ENCODE results near the gene CPNE6. TPM values are rescaled to one million over a fixed set of nuclear protein-coding genes. Genes with fewer than 3 reads are reported as not detected.

Gene CPNE6
- total and polyA plus RNA-seq, 2 of the 13 experiments (the other 11 are each of a cell fraction or from before 2014, with no cell fraction given): not detected

DNA sequence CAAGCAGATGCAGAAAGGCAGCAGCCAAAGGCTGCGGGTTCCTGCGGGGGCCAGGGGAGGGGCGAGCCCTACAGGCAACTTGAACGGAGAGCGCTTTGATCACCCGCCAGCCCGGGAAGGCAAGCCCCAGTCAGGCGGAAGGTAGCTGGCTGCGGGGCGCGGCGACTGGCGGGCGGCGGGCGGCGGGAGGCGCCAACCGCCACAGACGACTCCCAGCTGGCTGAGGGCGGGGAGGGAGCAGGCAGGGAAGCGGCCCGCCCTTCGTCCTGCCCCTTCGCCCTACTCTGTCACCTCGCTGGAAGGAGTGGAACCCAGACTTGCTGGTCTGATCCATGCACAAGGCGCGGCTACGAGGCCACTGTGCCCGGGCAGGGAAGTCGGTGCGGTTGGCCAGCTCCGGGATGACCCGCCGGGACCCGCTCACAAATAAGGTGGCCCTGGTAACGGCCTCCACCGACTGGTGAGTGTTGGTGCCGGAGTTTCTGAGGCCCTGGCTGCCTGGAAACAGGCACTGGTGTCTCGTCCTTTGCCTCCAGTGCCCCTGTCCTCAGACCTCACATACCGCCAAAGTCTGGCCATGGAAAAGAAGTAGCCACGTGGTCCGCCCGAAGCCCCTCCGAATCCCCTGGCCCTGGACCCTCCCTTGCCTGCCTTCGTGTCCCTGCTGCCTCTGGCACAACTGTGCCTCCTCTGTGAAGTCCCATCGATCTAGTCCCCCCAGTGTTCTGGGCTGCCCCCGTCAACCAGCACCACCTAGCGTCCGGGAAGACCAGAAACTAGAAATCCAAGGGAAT lies 35.0 kb upstream of the CPNE6 start (continued):
- TF ChIP-seq, protein P1, sequence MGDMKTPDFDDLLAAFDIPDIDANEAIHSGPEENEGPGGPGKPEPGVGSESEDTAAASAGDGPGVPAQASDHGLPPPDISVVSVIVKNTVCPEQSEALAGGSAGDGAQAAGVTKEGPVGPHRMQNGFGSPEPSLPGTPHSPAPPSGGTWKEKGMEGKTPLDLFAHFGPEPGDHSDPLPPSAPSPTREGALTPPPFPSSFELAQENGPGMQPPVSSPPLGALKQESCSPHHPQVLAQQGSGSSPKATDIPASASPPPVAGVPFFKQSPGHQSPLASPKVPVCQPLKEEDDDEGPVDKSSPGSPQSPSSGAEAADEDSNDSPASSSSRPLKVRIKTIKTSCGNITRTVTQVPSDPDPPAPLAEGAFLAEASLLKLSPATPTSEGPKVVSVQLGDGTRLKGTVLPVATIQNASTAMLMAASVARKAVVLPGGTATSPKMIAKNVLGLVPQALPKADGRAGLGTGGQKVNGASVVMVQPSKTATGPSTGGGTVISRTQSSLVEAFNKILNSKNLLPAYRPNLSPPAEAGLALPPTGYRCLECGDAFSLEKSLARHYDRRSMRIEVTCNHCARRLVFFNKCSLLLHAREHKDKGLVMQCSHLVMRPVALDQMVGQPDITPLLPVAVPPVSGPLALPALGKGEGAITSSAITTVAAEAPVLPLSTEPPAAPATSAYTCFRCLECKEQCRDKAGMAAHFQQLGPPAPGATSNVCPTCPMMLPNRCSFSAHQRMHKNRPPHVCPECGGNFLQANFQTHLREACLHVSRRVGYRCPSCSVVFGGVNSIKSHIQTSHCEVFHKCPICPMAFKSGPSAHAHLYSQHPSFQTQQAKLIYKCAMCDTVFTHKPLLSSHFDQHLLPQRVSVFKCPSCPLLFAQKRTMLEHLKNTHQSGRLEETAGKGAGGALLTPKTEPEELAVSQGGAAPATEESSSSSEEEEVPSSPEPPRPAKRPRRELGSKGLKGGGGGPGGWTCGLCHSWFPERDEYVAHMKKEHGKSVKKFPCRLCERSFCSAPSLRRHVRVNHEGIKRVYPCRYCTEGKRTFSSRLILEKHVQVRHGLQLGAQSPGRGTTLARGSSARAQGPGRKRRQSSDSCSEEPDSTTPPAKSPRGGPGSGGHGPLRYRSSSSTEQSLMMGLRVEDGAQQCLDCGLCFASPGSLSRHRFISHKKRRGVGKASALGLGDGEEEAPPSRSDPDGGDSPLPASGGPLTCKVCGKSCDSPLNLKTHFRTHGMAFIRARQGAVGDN (CRISPR knock-in tag; IDR thresholded peaks at IDR 0.05): peak; percentile 95
- TF ChIP-seq SOX6 (IDR thresholded peaks at IDR 0.05) (no peak), SOX6 (CRISPR knock-in tag; IDR thresholded peaks at IDR 0.05) (peak; percentile 57; the same call in 1 of the 2 replicates), ZNF7 (CRISPR knock-in tag; IDR thresholded peaks at IDR 0.05) (peak; percentile 40; the same call in 1 of the 2 replicates), KLF15 (CRISPR knock-in tag; IDR thresholded peaks at IDR 0.05; ENCODE audit: borderline replicate concordance) (no peak), ZNF678 (CRISPR knock-in tag; IDR thresholded peaks at IDR 0.05) (peak; percentile 89; the same call in 1 of the 2 replicates), AGO2 (optimal IDR thresholded peaks at IDR 0.05; ENCODE audit: low read depth, low read length) (peak; percentile 28), ZNF562 (CRISPR knock-in tag; IDR thresholded peaks at IDR 0.05; ENCODE audit: borderline replicate concordance) (no peak), ZNF460 (CRISPR knock-in tag; IDR thresholded peaks at IDR 0.05; ENCODE audit: borderline replicate concordance) (peak; percentile 62; the same call in 1 of the 2 replicates), ZIK1 (CRISPR knock-in tag; IDR thresholded peaks at IDR 0.05; ENCODE audit: borderline replicate concordance, low read depth) (no peak), HIVEP1 (CRISPR knock-in tag; IDR thresholded peaks at IDR 0.05) (peak; percentile 75; the same call in 1 of the 2 replicates), STAG1 (CRISPR knock-in tag; IDR thresholded peaks at IDR 0.05) (peak; percentile 87), KMT2A (CRISPR knock-in tag; IDR thresholded peaks at IDR 0.05) (no peak; the same call in 1 of the 2 replicates), ZFYVE20 (CRISPR knock-in tag; IDR thresholded peaks at IDR 0.05; ENCODE audit: borderline replicate concordance, low read depth) (peak; percentile 41; the same call in 1 of the 2 replicates), RXRA (CRISPR knock-in tag; IDR thresholded peaks at IDR 0.05) (peak; percentile 78), SUZ12 (IDR thresholded peaks at IDR 0.05; ENCODE audit: low read depth, low read length) (no peak), ZMYM3 (CRISPR knock-in tag; IDR thresholded peaks at IDR 0.05) (peak; percentile 83), RFXANK (CRISPR knock-in tag; IDR thresholded peaks at IDR 0.05) (no peak), ZNF235 (CRISPR knock-in tag; IDR thresholded peaks at IDR 0.05; ENCODE audit: borderline replicate concordance) (no peak)
- TF ChIP-seq, protein P2, sequence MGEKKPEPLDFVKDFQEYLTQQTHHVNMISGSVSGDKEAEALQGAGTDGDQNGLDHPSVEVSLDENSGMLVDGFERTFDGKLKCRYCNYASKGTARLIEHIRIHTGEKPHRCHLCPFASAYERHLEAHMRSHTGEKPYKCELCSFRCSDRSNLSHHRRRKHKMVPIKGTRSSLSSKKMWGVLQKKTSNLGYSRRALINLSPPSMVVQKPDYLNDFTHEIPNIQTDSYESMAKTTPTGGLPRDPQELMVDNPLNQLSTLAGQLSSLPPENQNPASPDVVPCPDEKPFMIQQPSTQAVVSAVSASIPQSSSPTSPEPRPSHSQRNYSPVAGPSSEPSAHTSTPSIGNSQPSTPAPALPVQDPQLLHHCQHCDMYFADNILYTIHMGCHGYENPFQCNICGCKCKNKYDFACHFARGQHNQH (CRISPR knock-in tag; IDR thresholded peaks at IDR 0.05): peak; percentile 45; the same call in 1 of the 2 replicates
- TF ChIP-seq, protein P3, sequence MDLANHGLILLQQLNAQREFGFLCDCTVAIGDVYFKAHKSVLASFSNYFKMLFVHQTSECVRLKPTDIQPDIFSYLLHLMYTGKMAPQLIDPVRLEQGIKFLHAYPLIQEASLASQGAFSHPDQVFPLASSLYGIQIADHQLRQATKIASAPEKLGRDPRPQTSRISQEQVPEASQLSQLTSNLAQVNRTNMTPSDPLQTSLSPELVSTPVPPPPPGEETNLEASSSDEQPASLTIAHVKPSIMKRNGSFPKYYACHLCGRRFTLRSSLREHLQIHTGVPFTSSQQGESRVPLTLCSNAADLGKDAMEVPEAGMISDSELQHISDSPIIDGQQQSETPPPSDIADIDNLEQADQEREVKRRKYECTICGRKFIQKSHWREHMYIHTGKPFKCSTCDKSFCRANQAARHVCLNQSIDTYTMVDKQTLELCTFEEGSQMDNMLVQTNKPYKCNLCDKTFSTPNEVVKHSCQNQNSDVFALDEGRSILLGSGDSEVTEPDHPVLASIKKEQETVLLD (CRISPR knock-in tag; IDR thresholded peaks at IDR 0.05; ENCODE audit: low read depth): peak; percentile 53; the same call in 1 of the 2 replicates
- TF ChIP-seq, protein P4, sequence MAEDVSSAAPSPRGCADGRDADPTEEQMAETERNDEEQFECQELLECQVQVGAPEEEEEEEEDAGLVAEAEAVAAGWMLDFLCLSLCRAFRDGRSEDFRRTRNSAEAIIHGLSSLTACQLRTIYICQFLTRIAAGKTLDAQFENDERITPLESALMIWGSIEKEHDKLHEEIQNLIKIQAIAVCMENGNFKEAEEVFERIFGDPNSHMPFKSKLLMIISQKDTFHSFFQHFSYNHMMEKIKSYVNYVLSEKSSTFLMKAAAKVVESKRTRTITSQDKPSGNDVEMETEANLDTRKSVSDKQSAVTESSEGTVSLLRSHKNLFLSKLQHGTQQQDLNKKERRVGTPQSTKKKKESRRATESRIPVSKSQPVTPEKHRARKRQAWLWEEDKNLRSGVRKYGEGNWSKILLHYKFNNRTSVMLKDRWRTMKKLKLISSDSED (CRISPR knock-in tag; IDR thresholded peaks at IDR 0.05): 0 out of 2 replicates have a peak, but pooled peaks have one; percentile 12

Measured in HepG2 (cell line).